Loucy (cell line): ENCODE data around the gene AHNAK2.

Experiments
- CTCF ChIP-seq: fragments of 200-600 bp; sonication (generic); conservative IDR thresholded peaks from 2 replicates; pipeline ENCODE4 v1.5.1; 2014; ENCODE audit warnings: mild to moderate bottlenecking, antibody characterized with exemption, low read length
- EZH2phosphoT487 ChIP-seq: fragments of 200-600 bp; IDR thresholded peaks from 2 replicates; pipeline ENCODE4 v1.6.1; 2018; ENCODE audit warnings: antibody characterized with exemption, mild to moderate bottlenecking, moderate library complexity, borderline replicate concordance

DNA sequence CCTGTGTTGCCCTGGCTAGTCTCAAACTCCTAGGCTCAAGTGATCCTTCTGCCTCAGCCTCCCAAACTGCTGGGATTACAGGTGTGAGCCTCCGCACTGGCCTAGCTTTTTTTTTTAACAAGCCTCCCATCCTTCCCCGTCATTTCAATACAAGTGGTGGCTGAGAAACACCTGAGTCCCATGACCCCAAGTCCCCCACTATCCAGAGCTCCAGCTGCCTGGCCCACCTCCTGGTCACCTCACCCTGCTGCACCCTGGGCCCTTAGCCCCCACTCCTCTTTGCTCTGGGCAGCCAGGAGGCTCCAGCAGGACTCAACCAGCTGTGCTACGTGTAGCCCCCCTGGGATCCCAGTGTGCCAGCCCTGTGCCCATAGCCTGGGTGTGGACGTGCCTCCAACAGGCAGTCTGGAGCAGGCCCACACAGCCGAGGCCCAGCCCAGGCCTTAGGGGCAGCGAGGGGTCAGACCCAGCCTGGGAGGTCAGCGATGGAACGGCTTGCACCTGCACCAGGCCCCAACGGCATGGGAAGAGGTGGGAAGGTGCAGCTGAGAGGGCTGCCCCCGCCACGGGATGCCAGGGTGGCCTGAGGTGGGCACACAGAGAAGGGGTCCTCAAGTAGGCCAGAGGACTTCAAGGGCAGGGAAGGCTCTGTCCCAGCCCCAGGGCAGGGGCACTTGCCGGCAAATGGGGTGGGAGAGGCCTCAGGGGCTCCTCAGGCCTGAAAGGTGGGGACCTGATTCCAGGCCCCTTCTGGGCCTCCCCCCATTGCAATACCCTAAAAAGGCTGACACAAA is 6.5 kb downstream of the AHNAK2 start:
- no peak for TF ChIP-seq CTCF
- TF ChIP-seq EZH2phosphoT487 = no peak
